CD4-positive, alpha-beta T cell treated with Interleukin-12 subunit alpha and Interleukin-12 subunit beta, for 1 hour (primary cell): ENCODE data around the gene SMOC1.

Experiments used
- DNase-seq: peaks from one replicate; pipeline ENCODE4 v3.0.0-alpha.2; 2020

SMOC1 gene

GRCh38 chr14:69865701-69866365 is 13.4 kb upstream of the SMOC1 start:
- DNase-seq = no peak

- no peak for DNase-seq
Measured at GRCh38 chr14:69868363-69868963, 10.8 kb upstream of the SMOC1 start.

GRCh38 chr14:69870613-69871012 is 8.6 kb upstream of the SMOC1 start:
- DNase-seq = no peak

- no peak for DNase-seq
Measured at GRCh38 chr14:69873877-69874780, 5.1 kb upstream of the SMOC1 start.

GRCh38 chr14:69876221-69876847 is 2.9 kb upstream of the SMOC1 start:
- no peak for DNase-seq

- DNase-seq = no peak
Measured at GRCh38 chr14:69876848-69877306, 2.3 kb upstream of the SMOC1 start.

GRCh38 chr14:69877492-69877891 is 1.7 kb upstream of the SMOC1 start:
- no peak for DNase-seq

- DNase-seq = no peak
Measured at GRCh38 chr14:69878251-69878650, 965 bp upstream of the SMOC1 start.

GRCh38 chr14:69880044-69880487 is 850 bp downstream of the SMOC1 start:
- DNase-seq = no peak

GRCh38 chr14:69880893-69881292 is 1.7 kb downstream of the SMOC1 start:
- DNase-seq = no peak

- no peak for DNase-seq
Measured at GRCh38 chr14:69882116-69882864, 3.1 kb downstream of the SMOC1 start.

- no peak for DNase-seq
Measured at GRCh38 chr14:69882915-69883314, 3.7 kb downstream of the SMOC1 start.

GRCh38 chr14:69886453-69887242 is 7.4 kb downstream of the SMOC1 start:
- no peak for DNase-seq

GRCh38 chr14:69887740-69888657 is 8.8 kb downstream of the SMOC1 start:
- no peak for DNase-seq

- DNase-seq = no peak
Measured at GRCh38 chr14:69891422-69891821, 12.2 kb downstream of the SMOC1 start.

GRCh38 chr14:69895109-69895508 is 15.9 kb downstream of the SMOC1 start:
- no peak for DNase-seq

- no peak for DNase-seq
Measured at GRCh38 chr14:69896080-69896479, 16.9 kb downstream of the SMOC1 start.

- DNase-seq = no peak
Measured at GRCh38 chr14:69896972-69897371, 17.8 kb downstream of the SMOC1 start.

- no peak for DNase-seq
Measured at GRCh38 chr14:69900603-69901002, 21.4 kb downstream of the SMOC1 start.
